Kidney (tissue), 14 donors: ENCODE data around the gene MOB1B. TPM values are rescaled to one million over a fixed set of nuclear protein-coding genes. Genes with fewer than 3 reads are reported as not detected.

ENCODE experiments used
- DNase-seq, 5 donors: peaks; one replicate each; pipeline ENCODE4 v3.0.0-alpha.2; 2013 to 2020
- FAIRE-seq: peaks from 2 replicates; lab custom pipeline; 2012; peaks lifted over from hg19 to GRCh38; lab: Jason Lieb, UNC
- H3K27ac ChIP-seq, 2 donors: one replicate each; pipeline ENCODE4 v1.7.0; 2013; ENCODE audit warnings: low read depth in 2 of 2, low read length in 2 of 2, inconsistent platforms in 1 of 2
- H3K27me3 ChIP-seq: one replicate; pipeline ENCODE4 v1.7.1; 2013; ENCODE audit warnings: low read length, inconsistent platforms; ENCODE audit not compliant: control insufficient read depth, insufficient read depth
- H3K36me3 ChIP-seq, 3 donors: one replicate each; pipeline versions ENCODE4 v1.7.0 to v1.7.1; 2013; ENCODE audit warnings: low read length in 3 of 3, control low read depth in 1 of 3, inconsistent platforms in 1 of 3; ENCODE audit not compliant: insufficient read depth in 3 of 3, control insufficient read depth in 2 of 3
- H3K4me1 ChIP-seq, 3 donors: one replicate each; pipeline versions ENCODE4 v1.7.0 to v1.7.1; 2013; ENCODE audit warnings: low read length in 3 of 3, inconsistent platforms in 1 of 3, low read depth in 1 of 3; ENCODE audit not compliant: control insufficient read depth in 2 of 3, insufficient read depth in 2 of 3
- H3K4me3 ChIP-seq, 3 donors: one replicate each; pipeline versions ENCODE4 v1.7.0 to v1.8.1; 2013; ENCODE audit warnings: low read length in 3 of 3, control low read depth in 1 of 3, inconsistent platforms in 1 of 3
- H3K9ac ChIP-seq, 3 donors: one replicate each; pipeline versions ENCODE4 v1.7.0 to v1.7.1; 2013; ENCODE audit warnings: low read length in 3 of 3, control low read depth in 1 of 3, inconsistent platforms in 1 of 3
- H3K9me3 ChIP-seq, 3 donors: one replicate each; pipeline versions ENCODE4 v1.7.0 to v1.7.1; 2013; ENCODE audit warnings: low read length in 3 of 3, control low read depth in 1 of 3, inconsistent platforms in 1 of 3; ENCODE audit not compliant: control insufficient read depth in 2 of 3, insufficient read depth in 1 of 3
- CTCF ChIP-seq: IDR thresholded peaks from 3 replicates; pipeline ENCODE4 v1.5.1; 2012; ENCODE audit warnings: mild to moderate bottlenecking, moderate library complexity, borderline replicate concordance; ENCODE audit not compliant: insufficient read depth; ENCODE audit errors: extremely low read depth
- intact Hi-C: fragments of 100-400 bp; cut with DNase I; formaldehyde crosslinking; loops from one replicate; pipeline ENCODE4 v1.11.1; 2022
- polyA plus RNA-seq: library from polyadenylated mRNA; stranded (reverse); fragments of 350-450 nt; fragmentation: Illumina TruSeq; extraction: RNeasy Lipid Tissue Mini Kit (QIAGEN cat#74804); gene quantifications from one replicate; pipeline ENCODE4 v1.2.3, GENCODE V29; 2014; ENCODE audit warnings: low read depth, low replicate concordance; ENCODE audit not compliant: insufficient read depth
- total RNA-seq: library from RNA; stranded (reverse); fragmentation: NEBNext Ultra II Directional; extraction: Animal tissue kit (Norgen Biotek cat#: 25700); gene quantifications from one replicate; pipeline ENCODE4 v1.2.1, GENCODE V29; 2021
- donor health status: control.
- donor health status: control.
- donor health status: control.
- donor health status: control.
- donor health status: control.
- donor health status: DM: yes; HTN: yes; CAD: no.
- donor health status: Normal renal cell carcinoma (clear cell type).

MOB1B gene
- total and polyA plus RNA-seq, 2 donors from 2014 or later, result 13.9 to 34.2 TPM

- FAIRE-seq, result no peak
- Histone ChIP-seq H3K9ac (no peak overlapping the region), H3K27me3 (no peaks in the 10 kb centered on the region), H3K4me1 (no peaks in the 10 kb centered on the region), H3K4me3 (no peak overlapping the region), H3K27ac (no peak overlapping the region), H3K36me3 (no peaks in the 10 kb centered on the region), H3K9me3 (no peaks in the 10 kb centered on the region)
- no peak for DNase-seq
- intact Hi-C loops, result no loop called here
- no peak for TF ChIP-seq CTCF
Measured at GRCh38 chr4:70874268-70875156, 27.7 kb upstream of the MOB1B start.

- no peak for TF ChIP-seq CTCF
- Histone ChIP-seq H3K36me3 (no peaks in the 10 kb centered on the region), H3K27ac (no peak overlapping the region), H3K4me3 (no peak overlapping the region), H3K9ac (no peak overlapping the region), H3K9me3 (no peaks in the 10 kb centered on the region), H3K27me3 (no peaks in the 10 kb centered on the region), H3K4me1 (no peaks in the 10 kb centered on the region)
- intact Hi-C loops, result no loop called here
- no peak for DNase-seq
- no peak for FAIRE-seq
Measured at GRCh38 chr4:70877556-70877955, 24.6 kb upstream of the MOB1B start.

GRCh38 chr4:70880739-70881138, 21.4 kb upstream of the MOB1B start:
- Histone ChIP-seq H3K9me3 (no peaks in the 10 kb centered on the region), H3K4me1 (no peaks in the 10 kb centered on the region), H3K9ac (no peak overlapping the region), H3K36me3 (no peaks in the 10 kb centered on the region), H3K27ac (no peak overlapping the region), H3K27me3 (no peaks in the 10 kb centered on the region), H3K4me3 (no peak overlapping the region)
- FAIRE-seq (no peak), DNase-seq (no peak)
- intact Hi-C loops, result no loop called here
- TF ChIP-seq CTCF, result no peak
